Right lung (tissue), 5 donors: ENCODE measurements around the gene NR1D1. TPM values are rescaled to one million over a fixed set of nuclear protein-coding genes. Genes with fewer than 3 reads are reported as not detected.

ENCODE experiments used
- DNase-seq, 2 donors: peaks; one replicate each; pipeline ENCODE4 v3.0.0-alpha.2; 2013
- polyA plus RNA-seq, 5 donors: library from polyadenylated mRNA; unstranded; fragments of 120-200 nt; gene quantifications; one replicate each; pipeline versions ENCODE4 v1.2.1 to v1.2.3, GENCODE V29; 2013; ENCODE audit warnings: inconsistent platforms in 1 of 5, low replicate concordance in 1 of 5; ENCODE audit not compliant: insufficient read length in 5 of 5, insufficient read depth in 1 of 5

NR1D1 gene
- polyA plus RNA-seq, 5 donors: 2.3 to 5.2 (median 4.6) TPM

GRCh38 chr17:40076591-40076990 is 23.8 kb downstream of the NR1D1 start:
- no peak for DNase-seq

- no peak for DNase-seq
Observed at GRCh38 chr17:40075942-40076498, 24.4 kb downstream of the NR1D1 start.

- peak; percentile 67 to 71 for DNase-seq
Observed at GRCh38 chr17:40075201-40075941, 25.0 kb downstream of the NR1D1 start.

- DNase-seq: no peak
Observed at GRCh38 chr17:40074871-40075200, 25.6 kb downstream of the NR1D1 start.

- no peak for DNase-seq
Observed at GRCh38 chr17:40074175-40074512, 26.2 kb downstream of the NR1D1 start.

GRCh38 chr17:40073454-40074174 is 26.8 kb downstream of the NR1D1 start:
- no peak for DNase-seq

- peak in 1 of 2 donors; percentile 50 for DNase-seq
Observed at GRCh38 chr17:40072735-40073346, 27.5 kb downstream of the NR1D1 start.

- peak; percentile 66 to 74 for DNase-seq
Observed at GRCh38 chr17:40072040-40072734, 28.2 kb downstream of the NR1D1 start.

- no peak for DNase-seq
Observed at GRCh38 chr17:40071313-40072039, 28.9 kb downstream of the NR1D1 start.

- DNase-seq: no peak
Observed at GRCh38 chr17:40070709-40071312, 29.6 kb downstream of the NR1D1 start.

- peak; percentile 51 to 53 for DNase-seq
Observed at GRCh38 chr17:40069751-40070708, 30.4 kb downstream of the NR1D1 start.

GRCh38 chr17:40068917-40069750 is 31.3 kb downstream of the NR1D1 start:
- DNase-seq: peak; percentile 89 to 93

GRCh38 chr17:40068584-40068916 is 31.8 kb downstream of the NR1D1 start:
- no peak for DNase-seq

- no peak for DNase-seq
Observed at GRCh38 chr17:40068129-40068581, 32.2 kb downstream of the NR1D1 start.

- no peak for DNase-seq
Observed at GRCh38 chr17:40067710-40068109, 32.7 kb downstream of the NR1D1 start.

GRCh38 chr17:40065769-40066510 is 34.4 kb downstream of the NR1D1 start:
- no peak for DNase-seq

GRCh38 chr17:40064971-40065768 is 35.2 kb downstream of the NR1D1 start:
- DNase-seq: peak; percentile 59 to 62
